NCI-H146 treated with DMSO at 0.1 percent for 48 hours (cell line): Measurements from ENCODE around the gene PAPSS1.
"Not testable (repeated sequence)": the region's sequence is repeated elsewhere in the genome, so short reads cannot be mapped to it uniquely, and the experiment has no call there.

Source experiments
- DNase-seq: peaks from one replicate; lab custom pipeline; 2025; ENCODE audit not compliant: unreplicated experiment; lab: John Stamatoyannopoulos, UW

Gene PAPSS1

DNA sequence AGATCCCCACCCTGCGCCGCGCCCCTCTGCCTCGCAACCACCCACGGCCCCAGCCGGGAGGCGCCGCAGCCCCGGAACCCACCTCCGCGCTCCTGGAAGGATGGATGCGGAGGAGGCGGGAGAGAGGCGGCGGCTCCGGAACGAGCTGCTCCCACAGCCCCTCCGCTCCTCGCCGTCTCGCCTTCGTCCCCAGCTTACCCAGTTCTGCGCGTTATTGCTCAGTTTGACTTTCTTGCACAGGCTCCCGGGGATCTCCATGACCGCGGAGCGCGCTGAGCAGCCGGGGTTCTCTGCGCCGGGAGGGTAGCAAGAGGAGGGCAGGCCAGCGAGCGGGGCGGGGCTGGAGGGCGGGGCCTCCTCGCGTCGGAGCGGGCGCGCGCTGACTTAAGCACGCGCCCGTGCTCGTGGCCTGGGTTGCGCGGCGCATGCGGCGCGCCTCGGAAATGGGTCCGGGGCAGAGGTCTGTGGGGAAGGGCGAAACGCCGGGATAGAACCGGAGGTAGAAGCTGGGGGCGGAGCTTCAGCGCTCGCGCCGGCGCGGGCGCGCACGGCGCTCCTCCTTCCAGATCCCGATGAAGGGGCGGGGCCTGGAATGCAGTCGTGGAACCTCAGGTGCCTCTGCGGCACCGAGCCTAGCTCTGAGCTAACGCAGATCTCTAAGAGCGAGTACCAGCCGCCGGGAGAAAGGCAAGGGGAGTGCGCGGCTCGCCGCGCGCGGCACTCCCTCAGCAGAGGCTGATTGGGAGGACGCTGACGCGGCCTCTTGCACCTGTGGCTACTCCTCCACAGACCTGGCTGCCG, at the start of gene PAPSS1:
Gene PAPSS1 (minus strand): TSS at position 313 of the 801 bp plus-strand sequence. CDS start 55 bp downstream, at position 258.
- peak; percentile 73 for DNase-seq

DNA sequence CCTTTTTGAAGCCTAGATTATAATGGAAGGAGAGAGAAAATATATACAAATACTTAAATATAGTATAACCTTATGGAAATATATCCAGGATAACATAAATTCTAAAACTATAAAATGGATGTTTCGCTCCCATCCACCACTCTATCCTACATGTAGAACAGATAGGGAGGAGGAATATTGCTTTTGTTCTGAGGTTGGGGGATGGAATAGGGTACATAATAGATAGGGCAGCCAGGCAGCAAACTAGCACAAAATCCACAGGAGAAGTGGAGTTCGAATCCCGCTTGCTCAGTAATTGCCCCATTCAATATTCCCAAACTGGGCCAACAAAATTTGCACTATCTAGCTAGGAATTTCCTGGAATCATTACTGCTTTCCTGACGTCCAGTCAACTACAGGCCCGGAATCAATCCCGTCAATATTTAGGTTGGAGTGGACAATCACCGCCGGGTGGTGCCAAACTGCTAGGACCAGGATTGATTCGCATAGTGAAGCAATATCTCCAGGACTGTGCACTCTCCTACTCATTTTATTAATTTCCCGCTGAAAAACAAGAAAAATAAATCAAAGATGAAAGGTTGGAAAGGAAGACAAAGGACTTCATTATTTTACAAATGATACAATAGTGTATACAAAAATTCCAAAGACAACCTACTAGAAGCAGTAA, 40.4 kb upstream of the PAPSS1 start:
- DNase-seq: peak; percentile 25

DNA sequence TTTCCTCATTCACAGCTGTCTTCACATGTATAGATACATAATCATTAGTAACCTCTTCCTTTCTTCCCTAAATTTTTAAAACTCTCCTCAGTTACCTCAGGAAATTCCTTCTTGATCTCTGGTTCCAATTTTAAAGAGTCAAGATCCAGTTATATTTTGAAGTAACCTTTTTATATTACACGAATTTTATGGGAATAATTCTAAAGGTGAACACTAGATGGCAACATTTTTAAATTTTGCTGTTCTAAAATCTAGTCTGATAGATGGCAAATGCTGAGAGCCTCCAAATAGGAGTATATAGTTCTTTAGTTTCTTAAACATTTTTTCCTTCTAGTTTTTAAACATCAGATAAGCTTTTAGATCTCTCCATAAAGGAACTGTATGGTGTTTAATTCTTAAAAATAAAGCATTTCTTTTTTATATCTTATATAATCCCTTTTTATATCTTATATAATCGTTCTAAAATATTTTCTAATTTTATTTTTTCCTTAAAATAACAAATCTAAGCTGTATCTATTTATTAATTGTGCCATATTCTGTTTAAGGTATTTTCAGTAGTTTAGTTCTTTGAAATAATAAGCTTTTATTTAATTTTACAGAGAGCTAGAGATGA, 37.9 kb upstream of the PAPSS1 start:
- peak; percentile 10 for DNase-seq

DNA sequence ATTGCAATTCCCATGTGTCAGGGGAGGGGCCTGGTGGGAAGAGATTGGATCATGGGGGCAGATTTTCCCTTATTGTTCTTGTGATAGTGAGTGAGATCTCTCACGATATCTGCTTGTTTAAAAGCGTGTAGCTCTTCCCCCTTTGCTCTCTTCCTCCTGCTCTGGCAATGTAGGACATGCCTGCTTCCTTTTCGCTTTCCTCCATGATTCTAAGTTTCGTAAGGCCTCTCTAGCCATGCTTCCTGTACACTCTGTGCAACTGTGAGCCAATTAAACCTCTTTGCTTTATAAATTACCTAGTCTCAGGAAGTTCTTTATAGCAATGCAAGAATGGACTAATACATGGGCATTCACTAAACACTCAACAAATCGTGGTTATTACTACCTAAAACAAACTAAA, 37.2 kb upstream of the PAPSS1 start:
- no peak for DNase-seq

DNA sequence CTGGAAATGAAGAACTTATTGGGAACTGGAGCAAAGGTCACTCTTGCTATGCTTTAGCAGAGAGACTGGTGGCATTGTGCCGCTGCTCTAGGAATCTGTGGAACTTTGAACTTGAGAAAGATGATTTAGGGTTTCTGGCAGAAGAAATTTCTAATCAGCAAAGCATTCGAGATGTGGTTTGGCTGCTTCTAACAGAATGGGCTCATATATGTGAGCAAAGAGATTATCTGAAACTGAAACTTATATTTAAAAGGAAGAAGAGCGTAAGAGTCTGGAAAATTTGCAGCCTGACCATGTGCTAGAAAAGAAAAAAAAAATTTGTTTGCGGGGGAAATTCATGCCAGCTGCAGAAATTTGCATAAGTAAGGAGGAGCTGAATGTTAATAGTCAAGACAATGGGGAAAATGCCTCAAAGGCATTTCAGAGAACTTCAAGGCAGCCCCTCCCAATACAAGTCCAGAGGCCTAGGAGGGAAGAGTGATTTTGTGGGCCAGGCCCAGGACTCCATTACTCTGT, 35.9 kb upstream of the PAPSS1 start:
- no peak for DNase-seq

DNA sequence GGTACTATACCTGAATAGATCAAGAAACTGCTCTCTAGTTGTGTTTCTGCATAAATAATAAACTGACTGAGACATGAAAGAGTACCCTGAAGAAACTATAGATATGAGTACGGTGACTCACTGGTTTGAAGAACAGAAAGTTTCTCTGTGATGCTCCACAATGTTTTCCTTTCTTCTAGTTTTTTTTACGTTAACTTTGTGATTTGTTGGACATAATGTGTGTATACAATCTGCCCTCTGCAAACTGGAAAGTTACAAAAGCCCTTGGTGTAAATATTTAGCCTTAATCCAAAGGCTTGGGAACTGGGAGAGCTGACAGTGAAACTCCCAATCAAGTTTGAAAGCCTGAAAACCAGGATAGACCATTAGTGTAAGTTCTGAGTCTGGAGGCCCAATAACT, 31.6 kb upstream of the PAPSS1 start:
- DNase-seq: no peak

DNA sequence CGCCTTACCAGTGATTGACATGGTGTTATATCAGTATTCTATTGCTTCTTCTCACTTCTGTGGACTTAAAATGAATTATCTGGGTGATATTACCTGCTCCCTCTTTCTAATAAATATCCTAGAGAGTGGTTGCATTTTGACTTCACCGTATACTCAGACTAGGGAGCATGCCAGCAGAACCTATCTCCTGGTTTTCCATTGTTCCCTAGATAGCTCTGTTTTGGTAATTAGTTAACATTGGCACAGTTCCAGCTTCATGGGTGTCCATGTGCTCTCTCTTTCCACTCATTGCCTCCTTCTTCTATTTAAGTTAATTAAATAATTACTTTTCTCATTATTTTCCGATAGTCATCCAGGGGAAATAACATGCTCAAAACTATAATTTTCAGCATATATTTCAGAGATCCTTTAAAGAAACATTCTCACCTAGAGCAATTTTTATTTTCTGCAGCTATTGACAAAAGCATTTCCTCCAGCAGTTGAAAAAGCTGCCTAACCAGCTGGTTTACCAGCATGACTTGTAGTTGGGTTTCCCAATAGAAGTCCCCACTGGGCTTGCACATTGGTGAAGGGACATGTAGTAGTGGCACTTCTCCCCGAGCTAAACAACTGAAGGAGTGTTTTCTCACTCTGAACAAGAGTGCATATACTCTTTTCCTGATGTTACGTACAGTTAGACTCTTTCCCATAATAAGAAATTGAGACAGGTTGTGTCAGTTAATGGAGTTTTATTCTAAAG, 27.9 kb upstream of the PAPSS1 start:
- peak; percentile 79 for DNase-seq

DNA sequence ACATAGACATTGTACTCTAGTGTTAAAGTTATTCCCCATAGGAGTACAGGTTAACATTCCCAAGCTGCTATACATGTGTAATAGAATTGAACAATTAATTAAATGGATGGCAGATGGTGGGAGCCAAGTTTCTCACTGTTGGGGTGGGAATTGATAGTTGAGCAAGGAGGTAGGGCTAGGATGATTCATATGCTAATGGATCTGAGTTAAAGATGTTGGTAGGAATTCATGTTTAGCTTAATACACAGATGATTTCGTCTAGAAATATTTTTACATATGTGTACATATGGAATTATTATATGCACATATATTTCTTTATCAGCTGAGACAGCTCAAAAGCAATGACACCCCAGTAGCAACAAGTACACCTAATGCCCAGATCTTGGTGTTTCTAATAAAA, 26.1 kb upstream of the PAPSS1 start:
- no peak for DNase-seq

DNA sequence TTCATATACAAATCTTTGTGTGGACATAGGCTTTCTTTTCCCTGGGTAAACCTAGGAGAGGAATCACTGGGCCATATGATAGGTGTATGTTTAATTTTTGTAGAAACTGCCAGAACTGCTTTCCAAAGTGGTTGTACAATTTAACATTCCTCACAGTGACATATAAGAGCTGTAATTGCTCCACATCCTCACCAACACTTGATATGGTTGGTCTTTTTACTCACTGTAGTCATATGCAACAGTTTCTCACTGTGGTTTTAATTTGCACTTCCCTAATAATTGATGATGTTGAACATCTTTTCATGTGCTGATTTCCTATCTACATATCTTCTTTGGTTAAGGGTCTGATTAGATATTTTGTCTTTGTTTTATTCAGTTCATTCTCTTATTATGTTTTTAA, 24.5 kb upstream of the PAPSS1 start:
- no peak for DNase-seq

DNA sequence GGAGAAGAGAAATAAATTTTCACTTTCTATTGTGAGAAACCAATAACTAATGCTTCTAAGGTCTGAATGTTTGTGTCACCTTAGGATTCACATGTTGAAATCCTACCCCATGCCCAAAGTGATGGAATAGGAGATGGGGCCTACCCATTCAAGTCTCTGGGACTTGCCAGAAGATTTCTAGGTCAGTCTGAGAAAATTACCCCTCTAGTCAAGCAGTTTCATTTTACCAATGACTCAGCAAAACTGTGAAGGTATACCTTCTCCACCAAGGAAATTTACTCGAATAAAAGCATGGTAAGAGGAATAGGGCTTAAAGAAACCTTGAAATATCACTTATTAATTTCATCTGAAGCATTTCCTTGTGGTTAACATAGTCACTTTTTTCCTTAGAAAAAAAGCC, 23.5 kb upstream of the PAPSS1 start:
- DNase-seq: no peak

DNA sequence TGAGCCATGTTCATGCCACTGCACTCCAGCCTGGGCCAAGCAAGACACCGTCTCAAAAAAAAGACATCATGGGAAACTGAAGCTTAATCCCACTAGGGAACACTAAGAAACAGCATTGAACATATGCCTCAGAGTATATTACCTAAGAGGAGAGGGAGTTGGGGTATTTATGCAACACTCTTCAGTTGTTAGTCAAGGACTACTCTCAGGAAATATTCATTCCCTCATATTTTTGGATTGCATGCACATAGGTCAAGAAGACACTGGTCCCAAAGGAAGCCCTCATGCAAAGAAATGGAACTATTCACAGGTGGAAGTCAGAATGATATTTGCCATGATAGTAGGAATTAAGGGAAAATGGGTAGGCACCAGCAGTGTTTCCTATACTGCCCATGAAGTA, 22.8 kb upstream of the PAPSS1 start:
- no peak for DNase-seq

DNA sequence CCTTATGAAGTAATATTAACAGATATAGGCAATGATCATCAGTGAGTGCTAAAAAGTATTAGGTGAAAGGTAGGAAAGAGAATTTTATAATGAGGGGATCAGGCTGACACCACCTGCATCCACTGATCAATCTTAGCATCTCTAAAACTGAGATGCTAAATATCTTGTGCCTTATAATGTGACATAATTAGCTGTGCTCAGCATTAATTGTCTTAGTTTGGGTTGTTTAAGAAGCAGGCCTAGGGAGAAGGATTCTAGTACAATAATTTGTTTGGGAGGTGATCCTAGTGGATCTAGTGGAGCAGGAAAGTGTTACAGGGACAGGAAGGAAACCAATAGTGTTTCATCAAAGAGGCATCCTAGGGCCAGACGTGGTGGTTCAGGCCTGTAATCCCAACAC, 22.2 kb upstream of the PAPSS1 start:
- DNase-seq: no peak

DNA sequence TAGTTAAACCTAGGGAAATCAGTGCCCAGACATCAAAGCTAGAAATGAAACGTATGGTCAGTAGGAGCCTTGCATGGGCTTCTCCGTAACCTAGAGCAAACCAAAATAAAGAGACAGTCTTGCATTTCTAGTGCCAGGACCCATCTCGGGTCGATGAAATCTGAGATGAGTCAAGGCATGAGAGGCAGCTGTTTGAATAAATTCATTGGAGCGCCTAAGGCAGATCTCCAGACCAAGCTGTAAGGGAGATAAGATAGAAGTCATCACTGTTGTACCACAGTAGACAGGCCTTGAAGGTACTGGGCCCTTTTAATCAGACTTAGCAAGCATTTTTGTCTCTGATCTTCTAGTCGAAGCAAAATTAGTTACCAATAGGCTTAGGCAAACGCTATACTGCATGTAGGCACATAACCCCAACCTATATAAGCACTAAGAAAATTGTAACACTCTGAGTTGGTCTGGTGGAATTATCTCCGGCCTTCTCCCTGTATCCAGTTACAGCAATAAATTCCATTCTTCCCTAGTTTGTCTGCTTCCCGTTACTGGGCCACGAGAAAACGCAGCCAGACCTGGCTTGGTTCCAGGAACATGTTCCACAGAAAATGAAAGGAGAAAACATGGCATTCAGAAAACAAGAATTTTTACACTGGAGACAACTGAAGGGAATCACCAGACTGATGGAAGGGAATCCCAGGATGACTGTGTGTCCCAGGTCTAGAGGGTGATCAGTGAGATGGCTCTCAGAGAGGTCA, 21.1 kb upstream of the PAPSS1 start:
- DNase-seq: no peak

DNA sequence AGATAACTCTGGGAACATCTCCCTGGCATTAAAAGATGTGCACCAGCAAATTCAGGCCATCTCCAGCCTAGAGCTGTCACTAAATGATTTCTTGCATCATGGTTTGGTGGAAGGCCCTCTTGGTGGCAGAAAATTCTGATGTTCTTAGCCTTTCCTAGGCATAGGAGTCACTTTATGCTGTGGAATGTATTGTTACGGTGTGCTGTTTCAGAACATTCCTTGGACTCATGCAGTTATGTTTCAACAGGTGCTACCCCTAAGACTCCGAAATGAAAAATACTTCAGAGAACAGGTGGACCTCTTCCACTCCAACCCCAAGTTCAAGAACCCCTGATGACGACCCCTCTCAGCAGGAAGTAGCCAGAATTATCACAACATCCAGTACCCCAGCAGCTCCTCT, 20.3 kb upstream of the PAPSS1 start:
- no peak for DNase-seq

DNA sequence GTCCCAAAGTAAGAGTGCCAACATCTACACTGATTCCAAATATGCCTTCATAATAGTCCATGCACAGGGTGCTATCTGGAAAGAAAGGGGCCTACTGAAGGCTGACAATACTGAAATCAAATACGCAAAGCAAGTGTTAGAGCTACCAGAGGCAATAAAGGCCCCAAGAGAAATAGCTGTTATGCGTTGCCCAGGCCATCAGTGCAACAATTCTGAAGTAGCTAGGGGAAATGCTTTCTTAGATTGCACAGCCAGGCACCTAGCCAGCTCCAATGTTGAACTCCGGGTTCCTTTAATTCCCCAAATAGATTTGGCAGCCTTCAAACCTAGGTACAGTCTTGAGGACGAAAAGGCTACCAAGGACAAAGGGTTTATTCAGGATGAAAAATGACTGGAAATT, 17.4 kb upstream of the PAPSS1 start:
- no peak for DNase-seq

DNA sequence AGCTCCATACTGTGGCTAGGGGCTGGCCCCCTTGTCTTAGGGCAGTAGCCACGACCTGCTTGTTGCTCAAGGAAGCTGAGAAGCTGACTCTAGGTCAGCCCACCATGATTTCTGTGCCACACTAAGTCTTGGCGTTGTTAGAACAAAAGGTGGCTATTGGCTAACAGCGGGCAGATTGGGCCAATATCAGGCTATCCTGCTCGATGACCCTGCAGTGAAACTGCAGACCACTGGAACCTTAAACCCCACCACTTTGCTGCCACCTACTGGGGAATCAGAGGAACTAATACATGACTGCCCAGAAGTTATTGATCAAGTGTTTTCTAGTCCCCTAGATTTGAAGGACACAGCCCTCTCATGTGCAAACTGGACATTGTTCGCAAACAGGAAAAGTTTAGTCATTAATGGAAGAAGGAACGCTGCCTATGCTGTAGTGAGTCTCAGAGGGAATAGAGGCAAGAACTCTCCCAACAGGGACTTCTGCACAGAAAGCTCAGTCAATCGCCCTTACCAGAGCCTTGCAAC, 17.0 kb upstream of the PAPSS1 start:
- DNase-seq: peak; percentile 52

DNA sequence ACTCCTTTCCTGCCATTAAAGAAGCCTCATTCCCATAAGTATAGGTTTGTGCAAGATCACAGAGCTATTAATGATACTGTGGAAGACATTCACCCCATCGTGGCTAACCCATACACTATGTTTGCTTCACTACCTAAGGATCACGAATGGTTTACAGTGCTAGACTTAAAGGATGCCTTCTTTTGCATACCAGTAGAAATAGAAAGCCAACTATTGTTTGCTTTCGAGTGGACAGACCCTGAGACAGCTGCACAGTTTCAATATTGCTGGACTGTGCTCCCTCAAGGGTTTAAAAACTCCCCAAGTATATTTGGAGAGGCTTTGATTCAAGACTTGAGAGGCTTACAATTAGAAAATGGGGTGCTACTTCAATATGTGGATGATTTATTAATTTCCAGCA, 16.0 kb upstream of the PAPSS1 start:
- no peak for DNase-seq

DNA sequence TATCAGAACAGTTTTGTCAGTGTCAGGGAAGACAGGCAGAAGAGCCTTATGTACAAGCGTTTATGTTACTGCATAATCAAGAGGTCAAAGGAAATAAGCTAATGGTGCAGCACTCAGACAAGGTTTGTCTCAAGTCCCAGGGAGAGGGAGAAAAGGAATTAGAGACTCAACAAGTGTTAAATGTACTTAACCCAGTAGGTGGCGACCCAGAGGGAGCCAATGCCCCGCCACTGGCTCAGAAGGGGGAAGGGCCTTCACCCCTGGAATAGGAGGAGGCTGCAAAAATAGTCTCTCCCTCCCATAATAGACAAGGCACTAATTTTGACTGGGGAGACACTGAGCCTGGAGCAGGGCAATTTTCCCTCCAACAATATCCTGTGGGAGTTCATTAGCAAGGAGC, 14.1 kb upstream of the PAPSS1 start:
- no peak for DNase-seq

DNA sequence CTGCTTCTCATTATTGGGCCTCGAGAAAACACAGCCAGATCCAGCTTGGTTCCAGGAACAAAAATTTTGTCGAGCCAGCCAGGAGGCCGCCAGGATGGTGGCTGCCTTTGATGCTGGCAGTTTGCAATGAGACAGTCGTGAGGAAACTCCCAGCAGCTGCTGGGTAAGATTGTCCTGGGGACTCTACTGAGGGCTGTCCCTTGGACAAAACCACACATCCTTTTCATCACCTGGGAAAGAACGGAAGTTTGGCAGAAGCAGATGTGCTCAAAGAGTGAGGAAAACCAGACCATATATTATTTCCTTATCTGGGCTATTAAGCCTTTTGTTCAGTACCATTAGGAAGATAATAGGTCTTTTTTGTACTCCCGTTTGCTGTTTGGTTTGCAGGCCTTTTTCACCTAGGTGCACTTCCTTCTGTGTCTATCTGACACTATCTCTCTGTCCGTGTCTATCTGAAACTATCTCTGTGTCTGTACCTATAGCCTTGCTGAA, 13.4 kb upstream of the PAPSS1 start:
- peak; percentile 89 for DNase-seq

DNA sequence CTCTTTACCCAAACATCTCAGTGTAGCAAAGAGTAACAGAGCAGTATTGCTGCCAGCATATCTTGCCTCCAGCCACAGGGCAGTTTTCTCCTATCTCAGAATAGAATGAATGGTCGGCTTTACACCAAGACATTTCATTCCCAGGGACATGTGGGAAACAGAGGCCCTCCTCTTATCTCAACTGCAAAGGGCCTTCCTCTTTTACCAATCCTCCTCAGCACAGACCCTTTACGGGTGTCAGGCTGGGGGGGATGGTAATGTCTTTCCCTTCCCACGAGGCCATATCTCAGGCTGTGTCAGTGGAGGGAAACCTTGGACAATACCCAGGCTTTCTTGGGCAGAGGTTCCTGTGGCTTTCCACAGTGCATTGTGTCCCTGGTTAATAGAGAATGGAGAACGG, 9.0 kb upstream of the PAPSS1 start:
- DNase-seq: not testable (repeated sequence)
